Measurements from ENCODE around the gene C8A. TPM values are rescaled to one million over a fixed set of nuclear protein-coding genes. Genes with fewer than 3 reads are reported as not detected.

C8A gene
- total and polyA plus RNA-seq, 2 of the 13 experiments (the other 11 are each of a cell fraction or from before 2014, with no cell fraction given): 10.5 to 15.0 TPM

GRCh38 chr1:56820755-56821461 is 33.7 kb upstream of the C8A start (continued):
- TF ChIP-seq ZNF318 (CRISPR knock-in tag; IDR thresholded peaks at IDR 0.05) (no peak), TSC22D2 (CRISPR knock-in tag; IDR thresholded peaks at IDR 0.05; ENCODE audit: borderline replicate concordance) (no peak), HBP1 (CRISPR knock-in tag; IDR thresholded peaks at IDR 0.05; ENCODE audit: low read depth) (no peak), ZBTB14 (CRISPR knock-in tag; IDR thresholded peaks at IDR 0.05) (no peak), RAD21 (CRISPR knock-in tag; IDR thresholded peaks at IDR 0.05) (peak; percentile 94), HOXA5 (CRISPR knock-in tag; IDR thresholded peaks at IDR 0.05) (no peak), NFAT5 (CRISPR knock-in tag; IDR thresholded peaks at IDR 0.05) (no peak), ZMAT3 (CRISPR knock-in tag; conservative IDR thresholded peaks at IDR 0.05) (no peak), CEBPG (CRISPR knock-in tag; IDR thresholded peaks at IDR 0.05) (peak; percentile 35; the same call in 1 of the 2 replicates), ZFAT (CRISPR knock-in tag; conservative IDR thresholded peaks at IDR 0.05) (no peak), FOXK1 (CRISPR knock-in tag; IDR thresholded peaks at IDR 0.05; ENCODE audit: borderline replicate concordance, low read depth) (no peak), SP1 (IDR thresholded peaks at IDR 0.05) (no peak), SP1 (CRISPR knock-in tag; IDR thresholded peaks at IDR 0.05) (no peak), ZMYM3 (CRISPR knock-in tag; IDR thresholded peaks at IDR 0.05) (peak; percentile 31; the same call in 1 of the 2 replicates)

Measured in HepG2 (cell line).